Measurements from ENCODE around the gene STPG1.

STPG1 gene

GRCh38 chr1:24311741-24312140 lies 101.8 kb downstream of the STPG1 start:
- no peak for DNase-seq

GRCh38 chr1:24311234-24311633 lies 102.3 kb downstream of the STPG1 start:
- DNase-seq = no peak

GRCh38 chr1:24309762-24310485 lies 103.7 kb downstream of the STPG1 start:
- DNase-seq = no peak

GRCh38 chr1:24308365-24309015 lies 105.1 kb downstream of the STPG1 start:
- no peak for DNase-seq
